Measurements from ENCODE around the gene ABHD17B.
"Not testable (repeated sequence)": the region's sequence is repeated elsewhere in the genome, so short reads cannot be mapped to it uniquely, and the experiment has no call there.

Gene ABHD17B

GRCh38 chr9:71915495-71915894 lies 4.5 kb upstream of the ABHD17B start:
- DNase-seq (ENCODE audit: low spot score), result peak; percentile 35

DNA sequence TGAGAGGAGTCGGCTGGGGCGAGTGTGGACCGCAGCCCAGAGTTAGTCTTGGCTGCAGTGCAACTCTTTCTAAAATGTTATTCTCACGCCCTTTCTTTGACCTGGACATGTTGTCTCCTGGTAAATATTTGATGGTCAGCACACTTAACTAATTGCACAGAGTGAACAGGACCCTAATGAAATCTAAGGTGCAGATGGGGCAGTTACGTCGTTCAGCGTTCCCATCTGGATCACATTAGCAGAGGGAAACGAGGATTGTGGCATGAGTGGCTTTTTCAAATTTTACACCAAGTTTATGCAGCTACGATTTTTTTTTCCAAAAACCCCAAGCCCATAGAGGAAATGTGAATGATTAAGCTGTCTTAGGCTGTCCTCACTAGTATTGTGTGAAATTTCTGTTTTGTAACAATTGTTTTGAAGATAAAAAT lies 929 bp upstream of the ABHD17B start:
- no peak for DNase-seq (ENCODE audit: low spot score)

DNA sequence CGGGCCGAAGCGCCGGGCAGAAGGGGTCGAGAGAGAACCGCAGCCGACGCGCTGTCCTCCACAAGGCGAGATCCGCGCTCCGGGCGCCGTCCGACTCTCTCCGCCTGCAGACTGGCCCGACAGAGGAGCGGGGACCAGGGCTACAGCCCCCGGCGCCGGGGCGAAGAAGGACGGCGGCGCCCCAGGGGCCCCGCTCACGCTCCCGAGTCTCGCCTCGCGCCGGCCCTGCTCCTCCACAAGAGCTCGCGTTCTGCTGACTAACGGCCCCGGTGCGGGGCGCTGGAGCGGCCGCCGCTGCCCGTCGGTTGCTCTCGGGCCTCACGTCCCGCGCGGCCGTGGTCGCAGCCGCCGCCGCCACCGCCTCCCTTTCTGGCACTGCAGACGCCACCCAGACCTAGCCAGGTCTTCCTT lies 338 bp downstream of the ABHD17B start:
- no peak for DNase-seq (ENCODE audit: low spot score)

DNA sequence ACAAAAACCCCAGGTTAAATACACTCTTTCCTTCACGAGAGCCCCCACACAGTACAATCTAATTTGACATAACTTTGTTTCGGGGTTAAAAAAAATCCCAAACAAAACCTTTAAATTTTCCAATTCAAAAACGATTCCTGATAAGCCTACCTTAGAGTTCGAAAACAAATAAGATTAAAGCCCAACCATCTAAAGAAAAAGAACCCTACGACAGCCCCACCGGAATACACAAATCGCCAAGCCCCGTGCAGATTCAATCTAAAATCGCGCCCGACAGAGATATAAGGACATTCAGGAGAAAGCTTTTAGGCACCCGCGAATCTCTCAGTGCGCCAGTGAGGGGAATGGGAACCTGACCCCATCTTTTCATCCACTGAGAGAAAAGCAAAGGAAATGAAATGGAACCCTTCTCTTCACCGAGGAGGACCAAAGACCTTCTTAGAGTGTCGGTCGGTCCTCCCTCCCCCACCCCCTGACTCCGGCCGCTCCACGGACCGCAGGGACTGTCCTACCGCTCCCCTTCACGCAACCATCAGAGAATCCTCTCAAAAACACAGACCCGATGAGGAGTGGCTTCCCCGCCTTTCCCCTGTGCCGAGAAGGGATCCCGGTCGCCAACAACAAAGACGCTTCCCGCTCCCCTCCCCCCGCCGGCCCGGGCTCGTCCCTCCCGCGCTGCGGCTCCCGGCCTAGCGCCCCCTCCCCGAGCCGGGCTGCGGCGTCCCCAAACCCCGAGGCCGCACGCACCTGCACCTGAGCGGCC lies 925 bp downstream of the ABHD17B start:
- DNase-seq (ENCODE audit: low spot score), result peak; percentile 19

GRCh38 chr9:71908825-71909224 lies 2.2 kb downstream of the ABHD17B start:
- DNase-seq (ENCODE audit: low spot score), result no peak

GRCh38 chr9:71904076-71904475 lies 6.9 kb downstream of the ABHD17B start:
- DNase-seq (ENCODE audit: low spot score), result no peak

DNA sequence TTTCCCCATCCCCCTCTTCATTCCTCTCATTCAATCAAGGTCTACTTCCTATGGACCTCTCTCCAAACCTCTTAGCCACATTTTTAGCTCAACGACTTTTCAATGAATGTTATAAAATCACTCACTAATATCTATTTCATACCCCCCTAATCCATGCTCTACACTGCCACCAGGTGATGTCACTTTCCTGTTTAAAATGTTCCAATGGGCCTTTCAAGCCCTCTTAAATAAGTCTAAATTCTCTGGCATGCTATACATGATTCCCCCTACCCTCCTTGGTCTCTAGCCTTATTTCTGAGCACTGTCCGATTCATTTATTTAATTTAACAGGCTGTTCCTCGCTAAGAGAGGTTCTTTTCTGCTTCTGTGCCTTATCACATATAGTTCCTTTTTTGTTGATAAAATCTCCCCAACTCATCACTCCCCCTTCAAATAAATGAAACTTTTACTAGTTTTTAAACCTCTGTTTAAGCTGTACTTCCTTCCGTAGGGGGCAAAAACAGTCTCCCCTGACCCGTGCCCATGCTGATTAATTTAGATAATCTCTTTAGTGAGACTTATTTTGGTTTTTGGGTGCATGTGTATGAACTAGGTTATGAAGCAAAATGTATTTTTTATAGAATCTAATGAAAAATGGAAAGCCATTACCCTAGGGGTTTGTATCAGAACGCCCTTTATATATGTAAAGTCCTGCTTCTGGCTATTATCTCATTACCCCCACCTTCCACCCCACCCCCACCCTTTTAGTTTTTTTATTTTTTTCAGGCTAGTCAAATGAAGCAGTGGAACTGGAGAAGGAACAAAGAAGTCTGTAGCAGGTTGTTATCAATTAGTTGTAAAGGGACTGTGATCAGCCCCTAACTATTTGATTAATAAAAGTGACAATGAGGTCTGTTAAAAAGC lies 9.0 kb downstream of the ABHD17B start:
- no peak for DNase-seq (ENCODE audit: low spot score)

DNA sequence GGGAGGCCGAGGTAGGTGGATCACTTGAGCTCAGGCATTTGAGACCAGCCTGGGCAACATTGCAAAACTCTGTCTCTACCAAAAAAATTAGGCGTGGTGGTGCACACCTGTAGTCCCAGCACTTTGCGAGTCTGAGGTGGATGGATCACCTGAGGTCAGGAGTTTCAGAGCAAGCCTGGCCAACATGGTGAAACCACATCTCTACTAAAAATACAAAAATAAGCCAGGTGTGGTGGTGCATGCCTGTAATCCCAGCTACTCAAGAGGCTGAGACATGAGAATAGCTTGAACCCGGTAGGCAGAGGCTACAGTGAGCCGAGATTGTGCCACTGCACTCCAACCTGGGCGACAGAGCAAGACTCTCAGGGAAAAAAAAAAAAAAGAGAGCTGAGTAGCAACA lies 12.2 kb downstream of the ABHD17B start:
- not testable (repeated sequence) for DNase-seq (ENCODE audit: low spot score)

GRCh38 chr9:71897577-71897976 lies 13.4 kb downstream of the ABHD17B start:
- peak; percentile 63 for DNase-seq (ENCODE audit: low spot score)

GRCh38 chr9:71896761-71897160 lies 14.2 kb downstream of the ABHD17B start:
- no peak for DNase-seq (ENCODE audit: low spot score)

DNA sequence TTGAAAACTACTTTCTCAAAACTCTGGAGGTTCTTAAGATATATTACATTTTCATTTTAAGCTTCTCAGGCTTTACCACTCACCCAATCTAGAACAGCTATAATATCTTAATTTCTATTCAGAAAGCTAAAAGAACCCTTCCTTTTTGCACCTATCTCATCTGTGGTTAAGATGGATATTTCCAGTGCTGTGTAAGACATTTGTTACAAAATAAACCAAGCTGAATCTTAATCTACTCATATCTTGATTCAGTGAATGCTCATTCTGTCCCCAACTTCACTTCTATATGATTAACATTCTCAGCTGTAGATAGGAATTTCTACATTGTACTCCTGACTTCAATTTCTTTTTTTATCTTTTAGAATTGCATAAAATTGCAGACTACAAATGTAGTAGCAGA lies 15.0 kb downstream of the ABHD17B start:
- DNase-seq (ENCODE audit: low spot score), result peak; percentile 13

DNA sequence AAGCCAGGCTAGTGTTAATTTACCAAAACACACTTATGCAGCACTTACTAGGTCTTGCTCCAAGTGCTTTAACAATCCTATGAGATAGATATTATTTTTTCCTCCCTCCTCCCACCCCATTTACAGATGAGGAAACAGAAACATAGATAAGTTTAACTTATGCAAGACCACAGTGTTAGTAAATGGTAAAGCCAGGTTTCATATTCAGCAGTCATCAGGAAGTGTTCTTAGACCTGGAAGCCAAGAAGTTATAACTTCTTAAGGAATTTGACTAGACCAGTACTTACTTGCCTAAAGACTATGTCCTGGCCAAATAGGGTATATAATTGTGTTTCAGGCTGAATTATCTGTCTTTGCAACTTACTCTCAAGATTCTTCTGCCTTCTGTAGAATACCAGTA lies 15.9 kb downstream of the ABHD17B start:
- DNase-seq (ENCODE audit: low spot score), result no peak

DNA sequence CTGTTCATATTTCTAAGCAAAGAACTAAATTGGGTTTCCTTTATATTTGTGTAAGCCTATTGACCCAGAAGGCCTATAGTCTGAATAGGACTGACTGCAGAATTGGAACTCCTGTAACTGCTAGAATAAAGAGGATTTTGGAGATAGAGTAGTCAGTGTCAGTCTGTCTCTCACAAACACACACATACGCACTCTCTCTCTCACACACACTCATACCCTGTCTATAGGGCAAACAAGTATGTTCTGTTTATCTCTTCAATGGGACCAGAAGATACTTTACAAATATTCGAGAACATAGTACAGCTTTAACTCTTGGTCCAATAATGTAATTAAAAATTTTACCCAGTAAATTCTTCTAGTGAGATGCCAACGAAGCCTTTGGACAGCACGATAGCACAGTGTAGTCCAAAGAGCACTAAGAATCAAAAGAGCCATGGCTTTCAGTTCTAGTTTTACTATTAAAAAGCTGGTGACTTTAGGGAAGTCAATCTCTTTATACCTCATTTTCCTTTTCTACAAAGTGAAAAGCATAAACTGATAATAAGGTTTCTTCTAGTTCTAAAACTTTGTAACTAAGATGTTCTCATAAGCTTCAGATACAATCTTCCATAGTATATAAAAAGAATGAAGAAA lies 19.3 kb downstream of the ABHD17B start:
- no peak for DNase-seq (ENCODE audit: low spot score)

- no peak for DNase-seq (ENCODE audit: low spot score)
Measured at GRCh38 chr9:71890042-71890679, 20.8 kb downstream of the ABHD17B start.

- no peak for DNase-seq (ENCODE audit: low spot score)
Measured at GRCh38 chr9:71887362-71887761, 23.6 kb downstream of the ABHD17B start.

DNA sequence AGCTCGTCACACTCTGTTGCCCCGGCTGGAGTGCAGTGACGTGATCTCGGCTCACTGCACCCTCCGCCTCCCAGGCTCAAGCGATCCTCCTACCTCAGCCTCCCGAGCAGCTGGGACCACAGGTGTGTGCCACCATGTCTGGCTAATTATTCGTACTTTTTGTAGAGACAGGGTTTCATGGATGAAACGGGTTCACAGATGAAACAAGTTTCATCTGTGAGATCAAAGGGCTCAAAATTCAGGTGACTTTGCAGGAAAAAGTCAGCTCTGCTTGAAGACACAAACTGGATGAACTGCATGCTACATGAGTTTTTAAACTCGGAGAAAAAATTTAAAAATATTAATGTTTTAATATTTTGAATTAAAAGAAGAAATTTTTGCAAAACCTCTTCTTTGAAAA lies 24.5 kb downstream of the ABHD17B start:
- DNase-seq (ENCODE audit: low spot score), result no peak

DNA sequence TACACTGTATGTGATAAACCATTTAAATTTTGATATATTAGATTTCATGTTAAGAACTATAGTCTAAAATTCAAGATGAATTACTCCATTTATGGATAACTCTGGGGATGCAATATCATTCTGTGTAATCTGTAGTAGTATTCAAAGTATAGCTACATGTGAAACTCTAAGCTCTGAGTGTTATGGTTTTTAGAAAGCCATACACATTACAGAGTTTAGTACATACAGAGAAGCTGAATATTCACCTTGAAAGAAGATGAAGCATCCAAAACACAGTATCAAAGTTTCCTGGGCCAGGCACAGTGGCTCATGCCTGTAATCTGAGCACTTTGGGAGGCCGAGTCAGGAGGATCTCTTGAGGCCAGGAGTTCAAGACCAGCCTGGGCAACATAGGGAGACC lies 25.0 kb downstream of the ABHD17B start:
- peak; percentile 6 for DNase-seq (ENCODE audit: low spot score)

- DNase-seq (ENCODE audit: low spot score), result no peak
Measured at GRCh38 chr9:71885467-71885866, 25.5 kb downstream of the ABHD17B start.

DNA sequence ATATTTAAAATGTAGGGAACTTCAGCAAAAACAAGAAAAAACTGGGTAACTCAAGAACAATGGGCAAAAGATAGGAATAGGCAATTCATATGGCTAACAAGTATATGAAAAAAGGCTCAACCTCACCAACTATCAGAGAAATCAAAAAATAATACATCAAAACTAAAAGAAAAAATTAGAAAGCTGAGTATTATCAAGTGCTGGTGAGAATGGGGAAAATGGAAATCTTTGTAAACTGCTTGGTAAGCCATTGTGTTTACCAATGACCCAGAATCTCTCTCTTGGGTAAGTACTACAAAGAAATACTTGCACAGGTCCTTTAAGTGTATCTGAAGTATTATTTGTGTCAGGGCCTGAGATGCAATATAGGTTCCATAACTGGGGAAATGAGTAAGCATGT lies 27.0 kb downstream of the ABHD17B start:
- DNase-seq (ENCODE audit: low spot score), result no peak

- no peak for DNase-seq (ENCODE audit: low spot score)
Measured at GRCh38 chr9:71879644-71880174, 31.3 kb downstream of the ABHD17B start.

DNA sequence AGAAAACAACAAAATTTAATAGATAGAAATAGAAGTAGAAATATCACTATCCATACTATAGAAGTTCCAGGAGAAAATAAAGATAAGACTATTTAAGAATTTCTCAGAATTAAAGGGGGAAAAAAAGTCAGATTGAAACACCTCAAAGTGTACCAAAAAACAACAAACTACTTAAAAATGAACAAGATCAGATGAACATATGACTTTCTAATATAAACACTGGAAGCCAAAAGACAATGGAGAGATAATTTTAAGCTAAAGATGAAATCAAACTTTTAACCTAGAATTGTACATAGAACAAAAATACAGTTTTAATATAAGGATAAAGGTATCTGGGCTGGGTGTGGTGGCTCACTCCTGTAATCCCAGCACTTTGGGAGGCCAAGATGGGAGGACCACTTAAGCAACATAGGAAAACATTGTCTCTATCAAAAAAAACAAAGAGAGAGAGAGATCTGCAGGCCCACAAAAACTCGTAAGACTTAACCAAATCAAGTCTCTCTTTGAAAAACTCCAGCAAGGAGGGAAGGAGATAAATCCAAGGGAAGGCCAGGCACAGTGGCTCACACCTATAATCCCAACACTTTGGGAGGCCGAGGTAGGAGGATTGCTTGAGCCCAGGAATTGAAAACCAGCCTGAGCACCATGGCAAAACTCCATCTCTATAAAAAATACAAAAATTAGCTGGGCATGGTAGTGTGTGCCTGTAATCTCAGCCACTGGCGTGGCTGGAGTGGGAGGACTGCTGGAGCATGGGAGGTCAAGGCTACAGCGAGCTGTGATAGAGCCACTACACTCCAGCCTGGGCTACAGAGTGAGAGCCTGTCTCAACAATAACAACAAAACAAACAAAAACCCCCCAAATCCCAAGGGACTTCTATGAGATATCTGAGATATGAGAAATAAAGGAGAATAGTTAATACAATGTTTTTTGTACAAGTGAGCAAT lies 32.4 kb downstream of the ABHD17B start:
- DNase-seq (ENCODE audit: low spot score), result no peak
